ENCODE measurements around the gene PNPLA4.

The PNPLA4 gene

DNA sequence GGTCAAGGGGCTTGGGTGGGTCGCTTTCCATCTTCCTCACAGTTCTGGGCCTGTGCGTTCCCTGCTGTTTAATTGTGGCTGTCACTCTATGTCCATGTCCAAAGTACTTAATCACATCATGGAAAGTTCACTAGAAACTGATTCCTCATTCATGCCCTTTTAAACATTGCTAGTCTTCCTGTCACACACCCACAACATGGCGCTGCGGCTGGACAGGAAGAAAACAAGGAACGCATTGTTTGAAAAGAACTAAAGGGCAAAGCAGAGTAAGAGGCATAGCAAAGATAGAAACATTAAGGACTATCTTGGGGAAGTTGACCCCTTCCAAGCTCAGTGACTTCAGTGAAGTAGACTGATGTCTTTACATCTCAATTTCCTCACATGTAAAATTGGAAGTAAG lies 18.4 kb downstream of the PNPLA4 start:
- Mint-ChIP-seq H3K4me3 (no peak overlapping the region), H3K9me3 (no peaks in the 10 kb centered on the region), H3K4me1 (no peaks in the 10 kb centered on the region), H3K27ac (no peak overlapping the region), H3K27me3 (no peaks in the 10 kb centered on the region)
- DNase-seq (no peak), ATAC-seq (no peak)

DNA sequence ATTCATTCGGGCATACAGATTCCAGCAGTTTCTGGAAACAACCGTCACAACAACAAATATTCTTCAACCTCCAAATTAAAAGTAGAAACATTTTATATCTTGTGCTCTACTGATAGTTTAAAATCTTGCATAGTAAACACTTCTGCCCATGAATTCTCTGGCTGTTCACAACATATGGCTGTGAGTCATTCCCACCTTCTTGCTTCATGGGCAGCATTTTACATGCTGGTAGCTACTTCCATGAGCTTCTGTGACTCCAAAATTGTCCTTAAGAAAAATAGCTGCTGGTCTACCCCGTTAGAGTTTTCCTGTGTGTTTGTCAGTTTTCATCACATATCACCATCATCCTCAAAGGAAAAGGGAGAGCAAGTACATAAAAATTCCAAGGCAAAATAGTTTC lies 22.7 kb downstream of the PNPLA4 start:
- H3K27me3 Mint-ChIP-seq = no peaks in the 10 kb centered on the region
- ATAC-seq (no peak), DNase-seq (no peak)
- no peak overlapping the region for H3K27ac Mint-ChIP-seq
- no peaks in the 10 kb centered on the region for H3K4me1 Mint-ChIP-seq
- H3K4me3 Mint-ChIP-seq = no peak overlapping the region
- H3K9me3 Mint-ChIP-seq = no peaks in the 10 kb centered on the region

- Mint-ChIP-seq H3K4me3 (no peak overlapping the region), H3K4me1 (no peaks in the 10 kb centered on the region), H3K27me3 (no peaks in the 10 kb centered on the region), H3K27ac (no peak overlapping the region), H3K9me3 (peaks cover 0 to 7% of the 10 kb centered on the region in 2 donors)
- DNase-seq (no peak), ATAC-seq (no peak)
Observed at GRCh38 chrX:7891928-7892327, 35.3 kb downstream of the PNPLA4 start.

- Mint-ChIP-seq H3K9me3 (peaks cover 0 to 7% of the 10 kb centered on the region in 2 donors), H3K4me3 (no peak overlapping the region), H3K27ac (no peak overlapping the region), H3K27me3 (no peaks in the 10 kb centered on the region), H3K4me1 (no peaks in the 10 kb centered on the region)
- ATAC-seq (no peak), DNase-seq (no peak)
Observed at GRCh38 chrX:7889680-7890079, 37.5 kb downstream of the PNPLA4 start.

GRCh38 chrX:7889135-7889534 lies 38.1 kb downstream of the PNPLA4 start:
- Mint-ChIP-seq H3K27ac (no peak overlapping the region), H3K4me3 (no peak overlapping the region), H3K27me3 (no peaks in the 10 kb centered on the region), H3K9me3 (peaks cover 0 to 7% of the 10 kb centered on the region in 2 donors), H3K4me1 (no peaks in the 10 kb centered on the region)
- ATAC-seq (peak; percentile 50), DNase-seq (no peak)

DNA sequence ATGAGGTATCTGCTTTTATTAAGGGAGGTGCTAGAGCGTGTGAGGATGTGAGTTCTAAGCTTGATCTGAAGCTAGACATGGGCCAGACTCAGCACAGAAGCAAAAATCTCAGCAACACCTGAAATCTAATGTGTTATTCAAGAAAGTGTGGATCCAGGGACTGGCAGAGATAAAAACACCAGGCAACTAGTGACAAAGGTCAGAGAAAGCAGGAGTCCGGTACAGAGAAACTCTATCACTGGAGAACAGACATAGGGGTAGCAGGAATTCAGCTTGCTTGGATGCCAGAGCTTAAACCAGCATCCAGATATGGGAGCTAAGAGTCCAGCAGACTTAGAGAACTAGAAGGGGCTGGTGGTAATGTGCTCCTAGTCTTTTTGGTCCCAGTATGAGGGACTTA lies 50.3 kb downstream of the PNPLA4 start:
- H3K4me3 Mint-ChIP-seq = no peak overlapping the region
- ATAC-seq (no peak), DNase-seq (no peak)
- H3K27me3 Mint-ChIP-seq = no peaks in the 10 kb centered on the region
- H3K27ac Mint-ChIP-seq = no peak overlapping the region
- no peaks in the 10 kb centered on the region for H3K9me3 Mint-ChIP-seq
- H3K4me1 Mint-ChIP-seq = no peaks in the 10 kb centered on the region

GRCh38 chrX:7872042-7872441 lies 55.2 kb downstream of the PNPLA4 start:
- H3K9me3 Mint-ChIP-seq = no peaks in the 10 kb centered on the region
- ATAC-seq (no peak), DNase-seq (no peak)
- no peak overlapping the region for H3K4me3 Mint-ChIP-seq
- H3K4me1 Mint-ChIP-seq = no peaks in the 10 kb centered on the region
- H3K27ac Mint-ChIP-seq = no peak overlapping the region
- no peaks in the 10 kb centered on the region for H3K27me3 Mint-ChIP-seq

- Mint-ChIP-seq H3K4me1 (no peaks in the 10 kb centered on the region), H3K9me3 (no peaks in the 10 kb centered on the region), H3K4me3 (no peak overlapping the region), H3K27ac (no peak overlapping the region), H3K27me3 (no peaks in the 10 kb centered on the region)
- ATAC-seq (no peak), DNase-seq (no peak)
Observed at GRCh38 chrX:7852166-7852565, 75.0 kb downstream of the PNPLA4 start.
